Activated CD8-positive, alpha-beta memory T cell treated with anti-CD3 and anti-CD28 coated beads for 48 hours (primary cell): ENCODE results near the gene PPP2CA.
A peak's percentile ranks its signal among the peaks of the same experiment; 100 is the strongest.
"Not testable (repeated sequence)": the region's sequence is repeated elsewhere in the genome, so short reads cannot be mapped to it uniquely, and the experiment has no call there.

Experiments
- DNase-seq, 3 experiments: peaks; one replicate each; pipeline ENCODE4 v3.0.0-alpha.2; 2020; ENCODE audit warnings: low read depth in 2 of 3, low spot score in 2 of 3

The PPP2CA gene

DNA sequence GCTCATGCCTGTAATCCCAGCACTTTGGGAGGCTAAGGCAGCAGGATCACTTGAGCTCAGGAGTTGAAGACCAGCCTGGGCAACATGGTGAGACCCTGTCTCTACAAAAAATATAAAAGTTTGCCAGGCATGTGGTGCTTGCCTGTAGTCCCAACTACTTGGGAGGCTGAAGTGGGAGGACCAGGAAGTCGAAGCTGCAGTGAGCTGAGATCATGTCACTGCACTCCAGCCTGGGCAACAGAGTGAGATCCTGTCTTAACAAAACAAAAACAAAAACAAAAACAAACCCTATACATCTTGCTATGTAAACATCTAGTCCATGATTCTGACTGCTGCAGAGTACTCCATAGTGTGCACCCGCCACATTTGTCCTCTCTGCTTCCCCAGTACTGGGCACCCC is 19.8 kb upstream of the PPP2CA start:
- no peak for DNase-seq

- no peak for DNase-seq
Observed at GRCh38 chr5:134245101-134245604, 19.3 kb upstream of the PPP2CA start.

GRCh38 chr5:134242146-134242545 is 16.3 kb upstream of the PPP2CA start:
- no peak for DNase-seq

- no peak for DNase-seq
Observed at GRCh38 chr5:134240421-134240962, 14.6 kb upstream of the PPP2CA start.

DNA sequence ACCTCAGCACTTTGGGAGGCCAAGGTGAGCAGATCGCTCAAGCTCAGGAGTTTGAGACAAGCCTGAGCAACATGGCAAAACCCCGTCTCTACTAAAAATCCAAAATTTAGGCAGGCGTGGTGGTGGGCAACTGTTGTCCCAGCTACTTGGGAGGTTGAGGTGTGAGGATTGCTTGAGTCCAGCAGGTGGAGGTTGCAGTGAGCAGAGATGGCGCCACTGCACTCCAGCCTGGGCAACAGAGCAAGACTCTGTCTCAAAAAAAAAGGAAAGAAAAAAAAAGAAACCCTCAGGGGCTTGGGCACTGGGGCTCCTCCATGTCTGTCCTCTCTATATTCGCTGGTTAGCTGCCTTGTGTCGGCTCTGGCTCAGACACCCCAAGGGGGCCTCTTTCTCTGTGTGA is 10.9 kb upstream of the PPP2CA start:
- DNase-seq: no peak

DNA sequence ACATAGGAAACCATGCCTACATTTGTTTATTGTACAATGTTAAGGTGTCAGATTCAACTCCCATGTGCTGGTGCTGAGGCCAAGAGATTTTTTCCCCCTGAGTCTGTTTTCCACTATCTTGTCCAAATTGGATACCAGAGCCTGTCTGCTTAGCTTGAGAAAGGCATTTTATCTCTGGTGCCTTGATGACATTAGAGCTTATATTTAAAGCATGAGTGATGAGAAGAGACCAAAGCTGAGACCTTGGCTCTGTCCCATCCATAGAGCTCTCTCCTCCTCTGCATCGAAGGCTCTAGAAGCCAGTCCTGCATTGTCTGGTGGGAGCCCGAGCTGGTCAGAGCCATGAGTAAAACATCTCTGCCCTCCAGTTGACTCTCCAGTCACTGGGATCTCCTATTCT is 10.4 kb upstream of the PPP2CA start:
- no peak for DNase-seq

GRCh38 chr5:134228624-134229023 is 2.8 kb upstream of the PPP2CA start:
- DNase-seq: no peak

- no peak for DNase-seq
Observed at GRCh38 chr5:134227776-134228175, 1.9 kb upstream of the PPP2CA start.

DNA sequence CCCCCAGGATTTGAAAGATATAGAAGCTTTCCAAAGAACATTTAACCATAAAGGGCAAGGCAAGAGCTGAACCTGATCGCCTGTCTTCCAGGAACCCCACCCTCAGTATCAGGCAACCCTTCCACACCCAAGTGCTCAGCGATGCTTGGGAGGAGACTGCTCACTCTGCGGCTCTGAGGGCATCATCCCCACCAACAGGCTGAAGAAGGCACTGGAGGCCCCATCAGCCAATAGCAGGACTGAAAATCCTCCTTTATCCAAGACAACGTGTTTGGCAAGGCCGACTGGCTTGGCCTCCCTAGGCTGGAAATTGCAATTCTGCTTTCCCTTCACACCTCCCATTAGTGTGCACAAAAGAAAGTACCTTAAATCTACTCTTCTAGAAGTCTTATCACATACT is 1.4 kb upstream of the PPP2CA start:
- no peak for DNase-seq

DNA sequence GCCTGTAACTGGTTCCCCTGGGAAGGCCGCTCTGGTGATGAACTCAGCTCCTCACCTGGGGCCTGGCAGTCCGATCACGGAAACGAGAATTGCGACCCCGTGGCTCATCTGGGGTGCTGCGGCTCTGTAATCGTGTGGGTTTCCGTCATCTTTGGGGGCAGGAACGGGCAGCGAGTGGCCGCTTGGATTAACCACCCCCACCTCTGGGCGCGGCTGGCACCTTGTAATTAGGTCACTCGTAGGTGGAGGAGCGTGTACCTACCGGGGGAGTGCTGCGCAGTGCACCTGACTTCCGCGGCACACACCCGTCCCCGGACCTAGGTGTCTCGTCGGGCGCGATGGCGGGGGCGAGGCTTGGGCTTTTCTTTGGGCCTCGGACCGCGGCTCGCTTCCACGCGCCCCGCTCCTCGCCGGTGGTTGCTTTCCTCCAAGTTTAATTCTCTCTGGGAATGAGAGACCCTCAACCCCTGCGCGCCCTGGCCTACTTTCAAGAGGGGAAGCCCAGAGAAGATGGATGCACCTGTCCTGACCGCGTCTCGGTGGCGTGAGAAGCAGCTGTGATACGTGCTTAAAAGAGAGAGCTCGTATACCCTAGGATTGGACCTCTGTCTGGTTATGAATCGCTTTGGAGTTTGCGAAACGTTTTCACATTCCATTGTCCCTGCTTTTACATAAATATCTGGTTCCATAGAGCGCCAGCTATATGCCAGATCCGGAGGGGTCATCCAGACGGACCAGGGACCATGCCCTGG is 744 bp upstream of the PPP2CA start:
- DNase-seq: no peak

DNA sequence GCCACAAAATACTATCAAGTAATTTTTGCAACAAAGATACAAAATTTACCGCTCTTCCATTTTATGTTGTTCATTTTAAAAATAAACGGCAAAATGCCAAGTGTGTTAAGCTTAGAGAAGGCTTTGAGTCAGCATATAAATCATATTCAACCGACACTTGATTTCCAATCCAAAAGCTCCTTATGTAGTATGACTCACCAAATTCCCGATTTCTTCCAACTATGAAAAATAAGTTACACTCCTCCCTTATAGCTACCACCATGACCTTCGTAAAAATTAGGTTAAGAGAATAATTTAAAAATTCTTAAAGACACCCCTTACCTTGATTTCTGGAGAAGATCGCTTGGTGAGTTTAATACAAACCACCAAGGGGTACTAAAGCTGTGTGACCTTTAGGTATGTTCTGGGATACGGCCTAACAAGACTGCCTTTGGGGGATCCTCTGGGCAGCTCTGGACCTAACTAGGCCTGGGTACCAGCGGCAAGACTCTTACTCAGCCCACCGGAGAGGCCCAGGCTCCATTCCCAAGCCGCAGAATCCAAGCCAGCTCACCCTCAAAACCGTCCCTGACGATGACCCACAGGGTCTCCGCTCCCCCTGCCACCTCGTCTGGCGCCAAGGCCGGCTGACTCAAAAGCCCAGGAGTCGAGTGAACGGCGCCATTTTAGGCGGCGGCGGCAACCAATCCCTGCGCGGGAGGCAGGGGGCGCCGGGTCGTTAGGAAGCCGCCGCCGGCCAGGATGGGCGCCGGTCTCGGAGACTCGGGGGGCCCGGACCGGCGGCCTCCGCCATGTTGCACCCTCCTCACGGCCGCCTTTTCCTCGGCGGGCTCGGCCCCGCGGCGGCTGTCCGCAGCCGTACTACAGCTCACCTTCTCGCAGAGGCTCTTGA is 739 bp downstream of the PPP2CA start:
- DNase-seq: peak; percentile 17 to 44 (median 40)

DNA sequence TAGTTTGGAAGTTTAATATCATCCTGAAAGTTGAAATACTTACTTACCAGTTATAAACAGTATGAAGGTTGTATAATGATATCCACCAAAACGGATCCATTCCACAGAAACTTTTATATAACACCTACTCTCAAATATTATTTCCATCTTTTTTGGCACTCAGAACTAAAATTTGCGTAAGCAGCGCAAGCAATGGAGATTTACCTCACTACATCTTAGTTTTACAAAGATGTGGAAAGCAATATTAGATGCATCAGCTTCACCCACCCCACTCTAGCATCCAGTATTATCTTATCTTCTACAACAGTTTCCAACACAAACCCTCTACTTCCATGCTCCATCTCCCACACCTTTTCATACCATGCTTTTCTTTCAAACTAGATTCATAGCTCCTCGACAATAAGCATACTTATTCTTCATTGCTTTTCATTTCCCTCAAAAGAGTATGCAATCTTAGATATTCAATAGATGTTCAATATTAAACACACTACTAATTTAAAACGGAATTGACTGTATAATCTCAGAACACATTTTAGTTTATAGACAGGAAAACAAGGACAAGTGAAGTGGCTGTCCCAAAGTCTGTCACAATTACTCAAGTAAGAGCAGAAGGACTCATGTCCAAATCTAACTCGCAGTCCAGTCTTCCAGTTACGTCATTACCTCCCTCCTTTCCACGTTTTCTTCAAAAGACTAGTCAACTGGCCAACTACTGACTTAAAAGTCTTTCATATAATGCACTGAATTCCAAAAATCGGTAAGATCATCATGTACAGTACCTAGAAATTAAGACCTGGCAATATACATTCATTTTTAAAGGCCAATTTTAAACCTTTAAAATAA is 2.2 kb downstream of the PPP2CA start:
- DNase-seq: no peak

DNA sequence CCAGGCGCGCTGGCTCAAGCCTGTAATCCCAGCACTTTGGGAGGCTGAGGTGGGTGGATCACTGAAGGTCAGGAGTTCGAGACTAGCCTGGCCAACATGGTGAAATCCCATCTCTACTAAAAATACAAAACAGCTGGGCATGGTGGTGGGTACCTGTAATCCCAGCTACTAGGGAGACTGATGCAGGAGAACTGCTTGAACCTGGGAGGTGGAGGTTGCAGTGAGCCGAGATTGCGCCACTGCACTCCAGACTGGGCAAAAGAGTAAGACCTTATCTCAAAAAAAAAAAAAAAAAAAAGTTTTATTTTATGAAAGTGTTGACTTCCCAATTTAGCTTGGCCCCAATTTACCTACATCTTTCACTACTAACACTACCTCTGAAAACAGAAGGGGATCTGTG is 4.2 kb downstream of the PPP2CA start:
- DNase-seq: not testable (repeated sequence)

DNA sequence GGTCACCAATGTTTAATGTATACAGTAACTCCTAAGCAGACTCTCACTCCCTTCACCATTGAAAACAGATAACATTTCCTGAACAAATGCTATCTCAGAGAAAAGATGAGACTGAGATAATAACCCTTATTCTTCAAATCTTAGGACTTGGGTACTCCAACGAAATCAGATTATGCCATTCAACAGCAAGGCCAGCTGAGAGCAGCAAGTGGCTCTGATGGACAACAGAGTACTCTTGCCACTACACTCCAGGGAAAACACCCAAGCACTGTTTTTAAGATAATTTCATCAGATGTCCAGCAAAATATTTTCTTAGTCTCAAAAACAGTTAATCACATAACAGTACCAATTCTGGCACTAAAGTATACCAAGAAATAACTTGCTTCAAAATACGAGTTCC is 10.1 kb downstream of the PPP2CA start:
- DNase-seq: no peak

GRCh38 chr5:134211263-134212031 is 14.4 kb downstream of the PPP2CA start:
- DNase-seq: not testable (repeated sequence)

DNA sequence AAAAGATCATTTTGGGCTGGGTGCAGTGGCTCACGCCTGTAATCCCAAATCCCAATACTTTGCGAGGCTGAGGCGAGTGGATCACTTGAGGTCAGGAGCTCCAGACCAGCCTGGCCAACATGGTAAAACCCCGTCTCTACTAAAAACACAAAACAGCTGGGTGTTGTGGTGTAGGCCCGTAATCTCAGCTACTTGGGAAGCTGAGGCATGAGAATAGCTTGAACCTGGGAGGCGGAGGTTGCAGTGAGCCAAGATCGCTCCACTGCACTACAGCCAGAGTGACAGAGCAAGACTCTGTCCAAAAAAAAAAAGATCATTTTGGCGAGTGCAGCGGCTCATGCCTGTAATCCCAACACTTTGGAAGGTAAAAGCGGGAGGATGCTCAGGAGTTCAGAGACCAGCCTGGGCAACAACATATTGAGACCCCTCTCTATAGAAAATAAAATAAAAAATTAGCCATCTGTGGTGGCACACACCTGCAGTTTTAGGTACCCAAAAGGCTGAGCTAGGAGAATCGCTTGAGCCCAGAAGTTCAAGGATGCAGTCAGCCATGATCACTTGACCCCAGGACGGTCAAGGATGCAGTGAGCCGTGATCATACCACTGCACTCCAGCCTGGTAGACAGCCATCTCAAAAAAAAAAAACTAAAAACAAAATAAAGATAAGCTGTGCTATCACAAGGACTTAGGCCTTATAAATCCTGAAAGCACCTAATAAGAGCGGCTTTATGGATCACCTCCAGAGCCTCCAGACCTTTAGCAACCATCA is 16.2 kb downstream of the PPP2CA start:
- no peak for DNase-seq

DNA sequence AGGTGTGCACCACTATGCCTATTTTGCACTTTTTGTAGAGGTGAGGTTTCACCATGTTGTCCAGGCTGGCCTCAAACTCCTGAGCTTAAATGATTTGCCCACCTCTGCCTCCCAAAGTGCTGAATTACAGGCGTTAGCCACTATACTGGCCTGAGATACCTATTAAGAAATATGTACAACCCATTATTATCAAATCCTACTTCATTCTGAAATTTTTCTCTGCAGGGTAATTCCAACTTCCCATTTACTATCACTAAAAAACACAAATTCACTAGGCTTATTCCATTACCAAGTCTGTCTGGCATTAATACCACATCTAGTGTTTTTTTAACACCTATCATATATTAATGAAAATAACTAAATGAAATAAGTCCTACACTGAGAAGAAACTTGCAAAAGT is 18.2 kb downstream of the PPP2CA start:
- DNase-seq: no peak

DNA sequence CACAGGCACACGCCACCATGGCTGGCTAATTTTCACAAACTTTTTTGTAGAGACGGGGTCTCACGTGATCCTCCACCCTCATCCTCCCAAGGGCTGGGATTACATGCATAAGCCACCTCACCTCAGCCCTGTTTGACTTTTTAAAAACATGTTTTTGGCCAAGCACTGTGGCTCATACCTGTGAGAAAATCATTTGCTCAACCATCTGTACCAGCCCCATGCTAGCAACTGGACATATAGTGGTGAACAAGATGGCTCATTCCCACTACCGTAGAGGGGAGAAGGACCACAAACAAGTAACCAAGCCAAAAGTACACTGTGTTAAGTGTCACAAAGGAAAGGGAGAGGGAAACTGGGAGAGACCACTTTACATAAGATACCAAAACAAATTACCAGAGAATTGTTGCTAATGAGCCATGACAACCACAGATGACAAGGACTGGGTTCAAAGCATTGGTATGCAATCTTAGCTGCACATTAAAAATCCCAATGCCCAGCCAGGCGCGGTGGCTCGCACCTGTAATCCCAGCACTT is 19.2 kb downstream of the PPP2CA start:
- DNase-seq: no peak

DNA sequence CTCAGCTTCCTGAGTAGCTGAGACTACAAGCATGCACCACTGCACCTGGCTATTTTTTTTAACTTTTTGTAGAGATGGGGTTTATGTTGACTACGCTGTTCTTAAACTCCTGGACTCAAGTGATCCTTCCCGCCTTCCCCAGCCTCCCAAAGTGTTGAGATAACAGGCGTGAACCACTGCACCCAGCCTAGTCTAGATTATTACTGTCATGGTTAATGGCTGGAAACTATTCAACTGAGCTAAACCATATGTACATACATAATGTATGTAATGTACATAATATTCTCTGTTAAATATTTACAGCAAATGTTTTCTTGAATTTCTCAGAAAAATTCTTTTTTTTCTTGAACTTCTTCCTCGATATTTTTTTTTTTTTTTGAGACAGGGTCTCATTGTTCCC is 21.3 kb downstream of the PPP2CA start:
- no peak for DNase-seq
